ENCODE measurements around the gene ANKRD34A.

Gene ANKRD34A

DNA sequence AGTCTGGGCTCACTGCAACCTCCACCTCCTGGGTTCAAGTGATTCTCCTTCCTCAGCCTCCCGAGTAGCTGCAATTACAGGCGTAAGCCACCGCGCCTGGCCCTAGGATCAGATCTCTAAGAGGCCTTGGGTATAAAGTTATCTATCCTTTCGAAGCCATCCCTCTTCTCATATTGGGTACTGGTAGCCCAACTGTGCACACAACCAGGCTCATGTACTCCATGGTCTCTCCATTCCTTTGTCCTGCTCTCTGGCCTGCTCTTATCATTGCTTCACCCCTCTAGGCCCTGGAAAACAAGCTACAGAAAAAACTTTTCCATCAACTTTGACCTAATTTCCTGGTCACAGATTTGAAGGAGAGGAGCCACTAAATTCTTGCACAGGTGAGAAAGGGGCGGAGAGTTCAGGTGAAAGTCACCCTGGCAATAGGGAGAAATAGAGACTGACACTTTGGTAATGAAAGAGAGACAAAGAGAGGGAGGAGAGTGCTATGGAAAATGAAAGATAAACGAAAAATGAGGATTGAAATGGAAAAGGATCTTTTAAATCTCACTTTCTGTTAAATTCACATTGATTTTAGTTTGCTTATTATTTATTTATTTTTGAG, 26.0 kb upstream of the ANKRD34A start:
- DNase-seq, result no peak

DNA sequence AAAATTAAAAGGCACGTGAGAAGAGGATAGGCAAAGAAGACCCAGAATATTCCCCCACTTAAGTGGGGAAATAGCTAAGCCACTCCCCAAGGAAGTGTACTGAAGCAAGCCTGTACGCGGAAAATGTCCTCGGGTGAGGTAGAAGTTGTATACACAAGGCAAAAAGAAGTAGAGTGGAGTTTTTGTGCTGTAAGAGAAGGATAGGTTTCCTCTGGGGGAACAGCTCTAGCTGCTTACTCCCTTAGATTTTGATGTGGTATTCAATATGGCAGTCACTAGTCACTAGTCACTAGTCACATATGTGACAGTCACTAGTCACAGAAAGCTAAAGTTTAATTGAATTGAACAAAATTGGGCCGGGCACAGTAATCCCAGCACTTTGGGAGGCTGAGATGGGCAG, 24.4 kb upstream of the ANKRD34A start:
- no peak for DNase-seq

DNA sequence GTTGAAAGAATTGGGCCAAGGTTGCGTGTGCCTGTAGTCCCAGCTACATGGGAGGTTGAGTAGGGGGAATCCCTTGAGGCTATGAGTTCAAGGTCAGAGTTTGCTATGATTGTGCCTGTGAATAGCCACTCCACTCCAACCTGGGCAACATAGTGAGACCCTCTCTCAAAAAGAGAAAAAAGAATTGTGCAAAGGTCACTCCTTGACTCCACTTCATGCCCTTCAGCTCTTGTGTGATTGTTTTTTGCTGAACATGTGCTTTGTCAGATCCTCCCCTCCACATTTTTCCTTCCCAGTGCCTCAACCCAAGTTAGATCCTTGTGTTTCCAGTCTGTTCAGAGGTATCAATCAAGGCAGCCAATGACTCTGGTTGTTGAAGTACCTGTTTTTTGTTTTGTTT, 23.6 kb upstream of the ANKRD34A start:
- no peak for DNase-seq

DNA sequence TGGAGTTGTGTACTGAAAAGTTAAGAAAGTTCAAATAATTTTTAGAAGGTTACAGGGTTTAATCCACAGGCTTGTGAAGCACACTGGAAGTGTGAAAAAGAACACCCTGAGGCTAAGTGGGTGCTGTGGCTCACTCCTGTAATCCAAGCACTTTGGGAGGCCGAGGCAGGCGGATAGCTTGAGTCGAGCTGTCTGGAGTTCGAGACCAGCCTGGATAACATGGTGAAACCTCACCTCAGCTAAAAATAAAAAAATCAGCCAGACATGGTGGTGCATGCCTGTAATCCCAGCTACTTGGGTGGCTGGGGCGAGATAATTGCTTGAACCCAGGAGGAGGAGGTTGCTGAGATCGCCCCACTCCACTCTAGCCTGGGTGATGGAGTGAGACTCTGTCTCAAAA, 22.2 kb upstream of the ANKRD34A start:
- no peak for DNase-seq

DNA sequence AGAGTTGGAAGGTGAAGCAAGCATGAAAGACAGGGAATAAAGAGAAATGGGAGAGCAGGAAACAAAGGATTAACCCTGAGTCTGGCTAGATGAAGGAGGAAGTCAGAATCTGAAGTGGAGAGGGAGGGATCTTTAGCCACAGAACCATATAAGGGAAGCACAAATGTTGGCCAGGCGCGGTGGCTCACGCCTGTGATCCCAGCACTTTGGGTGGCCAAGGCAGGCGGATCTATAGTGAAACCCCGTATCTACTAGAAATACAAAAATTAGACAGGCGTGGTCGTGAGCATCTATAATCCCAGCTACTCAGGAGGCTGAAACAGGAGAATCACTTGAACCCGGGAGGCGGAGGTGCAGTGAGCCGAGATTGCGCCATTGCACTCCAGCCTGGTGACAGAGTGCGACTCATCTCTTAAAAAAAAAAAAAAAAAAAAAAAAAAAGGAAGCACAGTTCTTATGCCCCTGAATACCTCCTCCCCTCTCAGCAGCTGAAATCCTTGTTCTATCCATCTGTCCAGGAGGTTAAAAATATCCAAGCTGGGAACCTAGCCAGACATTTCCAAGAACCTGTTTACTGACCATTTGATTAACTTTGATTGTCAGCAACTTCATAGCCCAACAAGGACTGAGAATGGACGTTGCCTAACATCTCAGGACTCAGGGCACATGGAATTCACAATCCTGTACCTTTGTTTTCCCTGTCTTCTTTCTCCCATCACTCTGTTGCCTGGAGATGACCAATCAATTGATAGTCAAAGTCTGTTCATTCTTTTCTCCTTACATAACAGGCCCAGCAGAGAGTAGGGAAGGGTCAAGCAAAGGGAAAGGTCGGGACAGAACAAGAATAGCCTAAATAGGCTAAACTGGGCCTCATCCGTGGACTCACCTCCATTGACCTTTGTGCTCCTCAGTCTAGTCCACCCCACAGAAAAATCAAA, 21.4 kb upstream of the ANKRD34A start:
- no peak for DNase-seq

DNA sequence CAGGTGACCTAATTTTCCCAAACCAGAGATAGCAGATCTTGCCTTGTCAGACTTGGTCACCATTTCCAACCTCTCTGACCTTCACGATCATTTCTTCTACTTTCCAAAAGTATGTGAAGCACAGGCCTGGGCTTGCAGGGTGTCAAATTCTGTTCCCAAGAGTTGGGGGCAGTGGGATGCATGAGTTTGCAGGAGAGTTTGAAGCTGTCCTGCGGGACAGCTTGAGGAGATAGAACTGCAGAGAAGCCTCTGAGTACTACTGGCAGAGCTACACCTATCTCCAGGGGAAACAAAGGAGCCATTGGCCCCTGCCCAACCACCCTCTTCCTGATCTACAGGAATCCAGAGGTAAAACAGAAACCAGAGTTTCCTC, 20.7 kb upstream of the ANKRD34A start:
- no peak for DNase-seq

DNA sequence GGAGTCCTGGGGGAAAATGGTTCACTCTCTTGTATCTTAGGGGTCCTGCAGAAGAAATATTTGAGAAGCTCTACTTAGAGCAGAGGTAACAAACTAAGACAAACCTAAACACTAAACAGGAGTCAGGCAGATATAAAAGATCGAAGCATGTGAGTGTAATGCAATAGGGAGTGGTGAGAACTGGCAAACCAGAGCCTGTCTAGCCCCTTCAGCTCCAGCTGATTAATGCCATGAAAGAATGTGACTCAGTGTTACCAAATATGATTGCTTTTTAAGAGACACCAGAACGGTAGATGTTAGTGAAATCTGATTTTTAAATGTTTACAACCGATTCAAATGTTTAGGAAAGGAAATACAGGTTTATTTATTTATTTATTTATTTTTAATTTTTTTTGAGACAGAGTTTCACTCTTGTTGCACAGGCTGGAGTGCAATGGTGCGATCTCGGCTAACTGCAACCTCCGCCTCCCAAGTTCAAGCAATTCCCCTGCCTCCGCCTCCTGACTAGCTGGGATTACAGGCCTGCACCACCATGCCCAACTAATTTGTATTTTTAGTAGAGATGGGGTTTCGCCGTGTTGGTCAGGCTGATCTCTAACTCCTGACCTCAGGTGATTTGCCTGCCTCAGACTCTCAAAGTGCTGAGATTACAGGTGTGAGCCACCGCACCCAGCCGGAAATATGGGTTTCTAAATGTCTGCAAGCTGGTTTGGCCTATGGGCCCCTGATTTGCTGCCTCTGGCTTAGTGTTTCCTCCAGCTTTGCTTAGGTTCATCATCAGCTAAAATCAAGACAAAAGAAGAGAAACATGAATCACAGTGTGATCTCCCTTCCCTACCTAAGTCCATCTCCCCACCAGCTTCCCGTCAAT, 19.8 kb upstream of the ANKRD34A start:
- DNase-seq, result no peak

DNA sequence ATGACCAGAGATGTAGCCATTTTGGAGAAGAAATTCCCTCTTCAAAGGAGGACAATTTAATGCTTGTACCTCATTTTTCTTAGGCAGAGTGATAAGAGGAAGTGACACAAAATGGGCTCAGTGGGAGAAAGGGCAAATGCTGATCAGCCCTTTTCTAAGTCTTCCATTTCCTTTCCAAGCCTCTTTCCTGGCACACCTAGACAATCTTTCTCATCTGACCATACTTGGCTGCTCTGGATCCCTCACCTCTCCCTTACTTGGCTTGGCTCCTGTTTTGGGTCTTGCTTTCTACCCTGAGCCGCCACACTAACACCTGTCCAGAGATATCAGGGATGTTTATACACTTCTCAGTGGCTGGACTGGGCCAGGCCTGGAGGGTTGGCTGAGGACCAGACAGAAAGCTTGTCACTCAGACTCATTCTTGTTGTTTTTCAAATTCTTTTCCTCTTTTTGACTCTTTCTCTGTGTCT, 18.9 kb upstream of the ANKRD34A start:
- DNase-seq, result no peak

DNA sequence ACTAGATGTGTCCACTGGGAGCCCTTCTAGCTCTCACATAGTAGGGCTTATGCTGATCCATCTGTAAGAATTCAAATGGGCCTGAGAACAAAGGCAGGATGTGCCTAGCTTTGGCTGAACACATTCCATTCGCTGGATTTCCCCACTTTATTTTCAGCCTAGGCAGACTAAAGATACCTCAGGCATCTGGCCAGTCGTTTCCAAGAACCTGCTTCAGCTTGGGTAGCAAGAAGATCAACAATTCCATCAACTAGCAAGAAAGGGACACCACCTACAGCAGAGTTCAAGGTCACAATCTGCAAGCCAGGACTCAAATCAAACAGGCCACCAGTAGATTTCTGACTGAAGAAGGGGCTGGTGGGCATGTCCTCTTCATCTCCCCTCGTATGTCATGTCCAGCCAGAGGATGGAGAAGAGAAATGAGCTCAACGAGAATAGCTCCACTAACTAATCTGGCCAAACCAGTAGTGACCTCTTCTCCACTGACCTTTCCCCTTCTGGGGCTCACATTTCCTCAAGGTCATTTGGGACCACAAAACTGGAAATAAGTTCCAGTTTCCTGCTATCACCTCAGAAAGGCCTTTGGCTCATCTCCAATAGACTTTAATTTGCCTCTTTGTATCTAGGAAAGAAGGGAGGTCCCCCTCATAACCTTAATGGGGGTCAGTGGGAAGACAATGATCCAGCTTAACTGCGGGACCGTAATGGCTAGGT, 17.8 kb upstream of the ANKRD34A start:
- no peak for DNase-seq

DNA sequence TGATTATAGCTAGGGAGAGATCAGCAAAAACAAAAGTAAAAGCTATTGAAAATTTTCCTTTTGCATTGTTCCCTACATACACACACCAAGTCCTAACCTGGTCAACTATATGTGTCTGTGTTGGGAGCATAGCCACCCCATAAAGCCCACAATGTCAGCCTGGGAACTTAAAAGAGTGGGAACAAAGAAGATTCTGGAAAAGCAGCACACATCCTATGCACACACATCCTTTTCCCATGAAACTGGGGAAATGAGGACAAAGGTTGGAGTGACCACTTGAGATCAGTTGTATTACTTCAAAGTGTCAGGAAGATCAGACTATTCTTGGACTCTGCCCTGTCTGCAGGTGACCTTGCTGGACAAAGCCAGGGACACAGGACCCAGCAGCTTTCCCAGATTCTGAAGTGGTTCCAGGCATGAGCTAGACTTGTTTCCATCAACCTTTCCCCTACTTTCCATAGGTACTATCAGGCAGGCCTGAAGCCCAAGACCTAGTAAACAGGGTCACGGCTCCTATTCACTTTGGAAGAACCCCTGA, 16.2 kb upstream of the ANKRD34A start:
- DNase-seq, result no peak

DNA sequence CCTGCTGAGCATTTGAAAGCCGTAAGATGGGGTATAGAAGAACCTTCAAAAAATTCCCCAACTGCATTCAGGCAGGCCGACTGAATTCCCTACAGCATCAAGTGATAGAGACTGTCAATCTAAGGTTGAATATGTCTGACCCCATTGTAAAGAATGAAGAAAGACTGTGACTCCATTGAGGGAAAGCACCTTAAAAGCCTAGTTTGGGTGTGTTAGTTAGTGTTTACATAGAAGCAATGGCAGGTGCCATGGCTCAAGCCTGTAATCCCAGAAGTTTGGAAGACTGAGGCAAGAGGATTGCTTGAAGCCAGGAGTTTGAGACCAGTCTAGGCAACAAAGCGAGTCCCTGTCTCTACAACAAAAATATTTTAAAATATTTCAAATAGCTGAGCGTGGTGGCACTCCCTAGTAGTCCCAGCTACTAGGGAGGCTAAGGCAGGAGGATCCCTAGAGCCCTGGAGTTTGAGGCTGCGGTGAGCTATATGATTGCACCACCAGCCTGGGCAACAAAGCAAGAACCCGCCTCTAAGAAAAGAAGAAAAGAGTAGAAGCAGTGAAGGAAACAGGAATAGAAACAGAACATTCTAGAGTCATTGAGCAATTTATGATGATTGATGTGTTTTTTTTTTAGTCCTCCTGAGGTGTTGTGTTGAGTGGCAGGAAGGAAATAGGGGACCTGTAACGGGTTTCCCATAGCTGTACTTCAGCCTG, 15.5 kb upstream of the ANKRD34A start:
- DNase-seq, result no peak

DNA sequence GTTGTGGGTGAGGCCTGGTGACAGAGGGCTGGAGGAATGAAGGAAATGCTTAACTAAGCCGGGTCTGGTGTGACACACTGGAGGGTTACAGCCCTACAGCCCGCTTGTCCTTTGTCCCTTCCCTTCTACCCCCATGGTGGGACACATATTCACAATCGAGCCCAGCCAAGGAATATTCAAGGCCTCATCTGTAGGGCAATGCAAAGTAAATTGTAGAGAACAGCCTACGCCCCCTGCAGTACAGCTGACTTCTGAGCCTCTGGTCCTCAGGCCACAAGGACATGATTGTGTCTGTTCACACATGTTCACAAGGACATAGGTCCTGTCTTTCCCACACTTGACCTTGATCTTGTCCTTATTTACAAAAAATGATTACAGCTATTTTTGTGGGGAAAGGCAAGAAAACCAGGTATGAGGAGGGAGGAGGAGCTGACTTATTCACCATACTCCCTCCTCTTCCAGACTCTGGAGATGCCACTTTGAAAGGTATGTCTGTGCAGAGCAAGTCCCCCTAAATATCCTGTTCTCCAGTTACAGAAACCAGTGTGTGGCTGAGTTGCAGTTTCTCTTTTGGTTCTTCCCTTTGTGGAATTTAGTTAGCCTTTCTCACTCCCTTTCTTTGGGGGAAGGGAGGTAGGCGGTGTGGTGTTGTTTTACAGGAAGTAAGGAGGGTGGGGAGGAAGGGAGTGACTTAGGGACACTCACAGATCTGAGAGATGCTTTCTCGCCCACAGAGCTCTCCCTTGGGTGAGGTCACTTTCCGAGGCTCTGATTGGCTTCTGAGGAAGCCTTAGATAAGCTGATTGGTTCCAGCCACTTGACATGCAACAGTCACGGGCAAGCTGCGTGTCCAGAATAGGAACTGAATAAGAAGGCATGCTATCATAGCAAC, 14.7 kb upstream of the ANKRD34A start:
- peak; percentile 64 for DNase-seq

DNA sequence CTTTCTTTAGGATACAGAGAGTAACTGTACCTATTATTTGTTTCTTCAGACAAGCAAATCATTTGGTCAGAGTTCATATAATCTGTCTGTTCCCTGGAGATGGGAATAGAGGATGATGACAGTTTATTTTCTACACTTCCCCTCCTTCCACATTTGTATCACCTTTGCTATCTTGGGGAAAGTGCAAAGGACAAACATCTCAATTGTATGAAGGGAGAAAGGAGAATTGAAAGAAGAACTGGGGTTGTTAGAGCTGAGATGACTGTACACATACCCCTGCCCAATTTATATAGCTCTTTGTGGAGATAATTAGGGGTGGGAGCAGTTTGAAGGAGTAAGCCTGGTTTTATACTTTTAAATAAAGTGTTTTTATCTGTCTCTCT, 14.1 kb upstream of the ANKRD34A start:
- DNase-seq, result no peak

DNA sequence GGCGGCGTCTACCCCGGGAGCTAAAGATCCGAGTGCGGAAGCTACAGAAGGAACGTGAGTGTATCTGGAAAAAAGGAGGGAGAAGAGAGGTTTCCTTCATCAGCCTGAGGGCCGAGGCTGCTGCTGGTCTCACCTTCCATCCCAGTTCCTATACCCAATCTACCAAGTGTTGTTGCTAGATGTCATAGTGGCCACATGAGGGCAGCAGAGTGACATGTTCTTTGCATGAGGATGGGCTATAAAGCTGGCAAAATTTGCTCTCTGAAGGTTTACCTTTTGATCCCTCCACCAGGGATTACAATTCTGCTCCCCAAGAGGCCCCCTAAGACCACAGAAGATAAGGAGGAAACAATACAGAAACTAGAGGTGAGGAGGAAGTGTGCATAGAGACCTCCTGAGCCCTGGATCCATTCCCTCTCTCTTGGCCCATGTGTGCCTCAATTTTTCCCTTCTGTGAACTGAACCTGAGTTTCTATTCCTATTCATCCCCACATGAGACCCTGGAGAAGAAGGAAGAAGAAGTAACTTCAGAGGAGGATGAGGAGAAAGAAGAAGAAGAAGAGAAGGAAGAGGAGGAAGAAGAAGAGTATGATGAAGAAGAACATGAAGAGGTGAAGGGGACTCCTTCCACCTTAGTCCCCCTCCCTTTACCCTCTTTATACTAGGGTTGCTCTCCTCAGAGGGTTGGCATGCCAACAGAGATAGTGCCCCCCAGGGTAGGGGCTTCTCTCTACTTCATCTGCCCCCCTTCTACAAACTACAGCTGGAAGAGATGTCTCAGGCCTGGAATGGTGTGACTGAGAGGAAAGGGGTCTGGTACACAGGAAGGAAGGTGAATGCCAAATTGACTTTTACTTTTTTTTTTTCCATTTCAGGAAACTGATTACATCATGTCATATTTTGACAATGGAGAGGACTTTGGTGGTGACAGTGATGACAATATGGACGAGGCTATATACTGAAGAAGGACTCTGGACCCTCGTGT, 13.4 kb upstream of the ANKRD34A start:
- DNase-seq, result peak; percentile 55

DNA sequence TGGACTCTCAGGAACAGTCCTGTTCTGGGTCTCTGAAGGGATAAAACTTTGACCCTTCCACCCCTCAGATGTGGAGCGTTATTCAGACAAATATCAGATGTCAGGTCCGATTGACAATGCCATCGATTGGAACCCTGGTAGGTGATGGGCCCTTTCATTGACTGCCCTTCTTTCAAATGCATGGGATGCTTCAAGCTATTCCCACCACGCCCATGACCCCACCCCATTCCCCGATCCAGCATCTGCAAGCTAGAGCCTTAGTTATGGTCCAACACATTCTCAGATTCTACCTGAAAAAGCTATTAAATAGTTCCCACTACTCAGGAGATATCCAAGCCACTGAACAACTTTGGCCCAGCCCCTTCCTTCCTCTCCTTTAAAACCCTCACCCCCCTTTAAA, 12.6 kb upstream of the ANKRD34A start:
- DNase-seq, result no peak

DNA sequence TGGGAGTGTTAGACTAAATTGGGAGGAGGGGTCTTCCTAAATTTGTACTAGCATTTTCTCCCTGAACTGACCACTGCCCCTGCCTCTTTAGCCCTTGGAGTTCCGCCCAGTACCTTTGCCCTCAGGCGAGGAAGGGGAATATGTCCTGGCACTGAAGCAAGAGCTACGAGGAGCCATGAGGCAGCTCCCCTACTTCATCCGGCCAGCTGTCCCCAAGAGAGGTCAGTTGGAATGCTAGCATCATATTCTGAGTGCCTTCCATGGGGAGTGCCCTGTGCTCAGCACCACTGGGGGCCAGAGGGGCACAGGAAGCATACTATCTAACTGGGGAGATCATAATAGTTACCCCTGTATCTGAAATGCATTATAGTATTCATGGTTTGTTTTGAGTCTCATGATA, 10.8 kb upstream of the ANKRD34A start:
- no peak for DNase-seq

DNA sequence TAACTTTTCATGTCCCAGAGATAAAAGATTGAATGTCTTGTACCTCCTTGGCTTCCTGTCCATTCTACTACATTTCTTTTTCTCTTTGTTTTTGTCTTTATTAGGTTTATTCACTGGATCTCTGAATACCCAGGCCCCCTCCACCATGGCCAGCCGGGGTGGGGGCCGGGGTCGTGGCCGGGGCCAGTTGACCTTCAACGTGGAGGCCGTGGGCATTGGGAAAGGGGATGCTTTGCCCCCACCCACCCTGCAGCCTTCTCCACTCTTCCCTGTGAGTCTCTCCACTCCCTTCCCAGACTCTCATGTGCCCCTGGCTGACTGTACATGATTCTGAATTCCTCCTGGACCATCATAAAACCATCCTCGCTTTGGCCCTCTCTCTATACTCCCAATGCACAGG, 10.3 kb upstream of the ANKRD34A start:
- no peak for DNase-seq

DNA sequence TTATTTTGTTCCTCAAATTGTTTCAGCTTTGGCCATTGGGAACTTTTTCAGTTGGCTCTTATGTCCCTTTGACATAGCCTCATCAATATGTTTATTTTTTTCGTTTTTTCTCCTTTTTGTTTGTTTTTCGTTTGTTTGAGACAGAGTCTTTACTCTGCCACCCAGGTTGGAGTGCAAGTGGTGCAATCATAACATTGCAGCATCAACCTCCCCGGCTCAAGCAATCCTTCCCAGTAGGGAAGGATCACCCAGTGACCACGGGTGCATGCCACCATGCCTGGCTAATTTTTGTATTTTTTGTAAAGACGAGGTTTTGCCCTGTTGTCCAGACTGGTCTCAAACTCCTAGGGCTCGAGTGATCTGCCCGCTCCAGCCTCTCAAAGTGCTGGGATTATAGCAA, 8.2 kb upstream of the ANKRD34A start:
- DNase-seq, result no peak

DNA sequence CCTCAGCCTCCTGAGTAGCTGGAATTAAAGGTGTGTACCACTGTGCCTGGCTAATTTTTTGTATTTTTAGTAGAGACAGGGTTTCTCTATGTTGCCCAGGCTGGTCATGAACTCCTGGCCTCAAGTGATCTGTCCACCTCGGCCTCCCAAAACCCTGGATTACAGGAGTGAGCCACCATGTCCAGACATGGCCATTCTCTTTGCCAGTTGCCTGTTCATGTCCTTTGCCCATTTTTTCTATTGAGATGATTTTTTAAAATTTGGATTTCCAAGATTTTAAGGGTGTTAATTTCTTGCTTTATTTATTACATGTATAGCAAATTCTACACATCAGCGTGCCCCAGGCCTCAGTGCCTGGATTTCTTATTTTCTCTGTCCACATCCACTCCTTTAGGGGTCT, 2.9 kb upstream of the ANKRD34A start:
- DNase-seq, result no peak

Data from effector CD8-positive, alpha-beta T cell (primary cell).